Stimulated activated CD8-positive, alpha-beta memory T cell treated with anti-CD3 and anti-CD28 coated beads, Interleukin-4, amount 100 ng/mL, for 24 hours (primary cell): Measurements from ENCODE around the gene COL27A1.

ENCODE experiments used
- DNase-seq: peaks from one replicate; pipeline ENCODE4 v3.0.0-alpha.2; 2020; ENCODE audit warnings: low read depth

Gene COL27A1

DNA sequence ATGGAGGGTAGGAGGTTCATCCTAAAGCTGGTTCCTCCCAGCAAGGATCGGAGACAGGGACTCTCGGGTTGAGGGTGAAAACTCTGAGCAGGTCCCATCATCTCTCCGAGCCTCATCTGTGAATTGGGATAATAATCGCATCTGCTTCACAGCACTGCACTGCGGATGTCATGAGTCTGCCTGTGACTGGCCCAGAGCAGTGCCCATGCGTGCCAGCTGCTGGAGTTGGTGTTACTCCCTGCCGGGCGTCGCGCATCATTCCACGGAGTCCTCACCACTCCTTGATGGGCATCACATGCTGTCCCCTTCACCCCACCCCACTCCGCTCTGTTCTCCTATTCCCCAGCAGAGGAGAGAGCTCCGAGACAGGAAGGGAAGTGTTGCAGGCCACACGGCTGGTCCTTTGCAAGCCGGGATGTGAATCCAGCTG is 132.4 kb downstream of the COL27A1 start:
- no peak for DNase-seq

DNA sequence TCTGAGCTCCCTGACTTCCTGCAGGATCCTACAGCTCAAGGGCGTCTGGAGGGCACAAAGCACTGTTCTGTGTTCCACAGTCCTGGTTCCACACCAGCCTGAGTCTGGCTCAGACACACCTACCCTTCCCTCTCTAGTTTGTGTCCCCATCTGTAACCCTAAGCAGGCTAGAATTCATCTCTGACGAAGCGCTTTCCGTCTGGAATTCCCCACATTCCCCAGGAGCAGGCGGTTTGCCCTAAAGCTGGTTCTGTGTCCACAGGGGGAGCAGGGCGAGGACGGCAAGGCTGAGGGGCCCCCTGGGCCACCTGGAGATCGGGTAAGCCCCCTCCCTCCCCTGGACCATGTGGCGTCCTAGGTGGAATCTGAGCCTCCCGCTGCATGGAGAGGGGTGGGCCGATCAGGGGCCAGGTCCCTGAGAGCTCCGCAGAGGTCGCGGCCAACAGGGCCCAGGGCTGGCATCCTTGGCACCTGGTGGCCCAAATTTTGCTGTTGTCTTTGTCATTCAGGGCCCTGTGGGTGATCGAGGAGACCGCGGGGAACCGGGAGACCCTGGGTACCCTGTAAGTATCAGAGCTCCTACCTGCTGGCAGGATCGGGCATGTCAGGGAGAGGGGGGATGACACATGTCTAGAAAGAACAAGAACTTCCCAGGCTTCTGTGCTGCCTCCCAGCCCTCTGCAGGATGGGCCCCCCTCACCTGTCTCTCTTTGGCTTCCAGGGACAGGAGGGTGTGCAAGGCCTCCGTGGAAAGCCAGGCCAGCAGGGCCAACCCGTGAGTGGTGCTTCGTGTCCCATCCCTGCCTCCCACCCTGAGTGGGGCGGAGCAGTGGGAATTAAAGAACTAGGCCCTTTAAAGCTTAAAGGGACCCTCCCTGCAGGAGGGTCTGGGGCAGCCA is 133.1 kb downstream of the COL27A1 start:
- no peak for DNase-seq

DNA sequence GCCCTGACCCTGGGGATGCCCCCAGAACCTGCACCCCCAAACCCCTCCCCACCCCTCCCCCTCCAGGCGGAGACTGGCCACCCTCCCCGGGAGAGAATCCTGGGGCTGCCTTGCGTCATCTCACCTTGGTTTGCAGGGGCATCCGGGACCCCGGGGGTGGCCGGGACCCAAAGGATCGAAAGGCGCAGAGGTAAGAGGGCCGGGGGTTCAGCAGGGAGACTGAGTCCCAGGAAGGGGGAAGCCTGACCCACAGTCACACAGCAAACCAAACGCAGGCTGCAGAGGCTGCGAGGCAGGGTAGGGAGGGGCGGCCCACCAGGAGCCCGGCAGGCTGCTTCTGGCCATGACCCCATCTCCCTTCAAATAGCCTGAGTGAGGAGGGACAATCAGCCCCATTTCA is 133.8 kb downstream of the COL27A1 start:
- DNase-seq = no peak

DNA sequence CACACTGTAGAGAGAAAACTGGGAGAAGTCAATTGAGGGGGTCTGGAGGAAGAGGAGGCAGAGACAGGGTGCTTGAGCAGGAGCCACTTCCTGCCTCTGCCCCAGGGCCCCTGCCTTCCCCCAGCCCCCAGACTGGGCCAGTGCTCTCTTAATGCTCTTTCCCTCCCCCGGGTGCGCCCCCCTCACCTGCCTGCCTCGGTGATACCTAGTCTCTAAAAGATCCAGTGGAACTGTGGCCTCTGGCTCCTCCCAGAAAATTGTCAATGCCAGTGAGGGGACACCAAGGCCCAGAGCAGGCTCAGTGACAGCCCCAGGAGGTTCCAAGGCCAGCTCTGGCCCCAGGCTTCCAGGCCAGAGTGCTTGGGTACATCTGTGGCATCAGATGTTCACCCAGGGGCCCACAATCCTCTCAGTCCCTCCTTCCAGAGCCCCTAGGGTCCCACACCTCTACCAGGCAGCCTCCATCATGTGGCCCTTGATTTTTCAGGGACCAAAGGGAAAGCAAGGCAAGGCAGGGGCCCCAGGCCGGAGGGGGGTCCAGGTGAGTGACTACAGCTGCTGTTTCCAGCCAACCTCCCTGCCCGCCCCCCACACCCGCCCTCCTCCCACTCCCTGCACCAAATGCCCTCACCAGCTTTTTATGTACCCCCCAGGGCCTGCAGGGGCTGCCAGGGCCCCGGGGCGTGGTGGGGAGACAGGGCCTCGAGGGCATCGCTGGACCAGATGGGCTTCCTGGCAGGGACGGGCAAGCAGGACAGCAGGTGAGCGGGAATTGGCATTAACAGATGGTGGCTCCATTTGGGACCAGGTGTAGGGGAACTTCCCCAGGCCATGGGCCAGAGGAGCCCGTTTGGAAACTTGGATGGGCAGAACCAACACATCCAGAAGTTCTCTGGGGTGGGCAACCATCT is 134.5 kb downstream of the COL27A1 start:
- no peak for DNase-seq

DNA sequence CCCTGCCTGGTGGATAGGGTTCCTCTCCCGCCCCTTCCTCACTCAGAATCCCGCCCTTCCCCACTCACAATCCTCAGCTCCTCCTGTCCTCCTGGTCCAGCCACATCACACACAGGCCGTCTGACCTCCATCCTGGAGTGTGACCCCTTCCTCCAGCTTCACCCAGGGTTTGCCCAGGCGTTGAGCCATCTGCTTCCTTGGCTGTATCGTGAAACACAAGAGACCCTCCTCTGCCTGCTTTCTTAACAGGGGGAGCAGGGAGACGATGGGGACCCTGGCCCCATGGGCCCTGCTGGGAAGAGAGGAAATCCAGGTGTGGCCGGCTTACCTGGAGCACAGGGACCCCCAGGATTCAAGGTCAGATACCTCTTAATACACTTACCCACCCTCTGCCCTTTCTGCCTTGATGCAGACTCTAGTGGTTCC is 135.2 kb downstream of the COL27A1 start:
- no peak for DNase-seq

DNA sequence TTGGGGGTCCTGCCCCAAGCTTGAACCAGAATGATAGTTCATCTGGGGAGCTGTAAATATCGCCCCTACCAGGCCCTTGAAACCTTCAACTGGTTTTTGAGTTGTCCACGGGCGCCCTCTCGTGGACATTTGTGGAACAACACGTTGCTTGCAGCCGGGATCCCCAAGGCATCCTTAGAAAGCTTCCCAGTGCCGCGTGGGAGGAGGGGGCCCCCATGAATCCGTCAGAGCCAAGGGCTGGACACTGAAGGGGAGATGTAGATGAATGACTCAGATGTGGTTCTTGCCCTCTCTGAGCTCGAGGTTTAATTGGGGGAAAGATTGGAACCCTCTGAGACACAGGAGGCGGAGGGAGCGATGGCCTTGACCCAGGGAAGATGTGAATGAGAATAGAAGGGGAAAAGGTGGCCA is 135.7 kb downstream of the COL27A1 start:
- DNase-seq = peak; percentile 50

DNA sequence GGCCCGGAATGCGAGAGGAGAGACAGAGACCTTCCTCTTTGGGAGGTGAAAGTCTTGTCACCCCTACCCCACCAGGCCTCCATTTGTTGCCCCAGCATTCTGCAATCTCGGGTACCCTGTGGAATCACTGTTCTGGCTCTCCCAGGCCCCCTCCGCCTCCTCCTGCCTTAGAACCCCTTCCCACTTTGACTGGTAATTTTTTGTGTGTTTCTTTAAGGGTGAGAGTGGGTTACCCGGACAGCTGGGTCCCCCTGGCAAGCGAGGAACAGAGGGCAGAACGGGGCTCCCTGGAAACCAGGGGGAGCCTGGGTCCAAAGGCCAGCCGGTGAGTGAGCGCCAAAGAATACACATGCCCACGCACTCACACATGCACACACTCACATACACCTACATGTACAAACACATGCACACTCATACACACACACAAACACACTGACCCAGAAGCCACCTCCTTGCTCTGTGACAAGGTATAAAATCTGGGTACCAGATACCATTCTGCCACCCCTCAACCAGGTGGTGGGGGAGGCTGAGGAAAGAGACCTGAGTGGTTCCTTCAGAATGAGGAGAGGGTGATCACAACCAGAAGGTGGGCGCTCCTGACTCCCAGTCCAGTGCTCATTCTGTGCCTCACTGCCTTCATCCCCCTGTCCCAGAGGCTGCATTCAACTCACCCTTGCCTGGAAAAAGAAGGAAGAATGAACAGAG is 136.7 kb downstream of the COL27A1 start:
- no peak for DNase-seq

DNA sequence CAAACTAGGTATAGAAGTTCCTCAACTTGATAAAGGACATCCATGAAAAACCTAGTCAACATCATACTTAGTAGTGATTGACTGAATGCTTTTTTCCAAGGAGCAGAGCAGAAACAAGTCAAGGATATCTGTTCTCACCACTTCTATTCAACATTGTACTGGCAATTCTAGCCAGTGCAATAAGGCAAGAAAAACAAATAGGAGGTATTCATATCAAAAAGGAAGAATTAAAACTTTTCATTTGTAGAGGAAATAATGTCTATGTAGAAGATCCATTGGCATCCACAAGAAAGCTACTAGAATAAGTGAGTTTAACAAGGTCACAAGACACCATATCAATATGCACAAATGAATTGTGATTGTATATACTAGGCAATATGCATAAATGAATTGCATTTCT is 139.3 kb downstream of the COL27A1 start:
- no peak for DNase-seq

DNA sequence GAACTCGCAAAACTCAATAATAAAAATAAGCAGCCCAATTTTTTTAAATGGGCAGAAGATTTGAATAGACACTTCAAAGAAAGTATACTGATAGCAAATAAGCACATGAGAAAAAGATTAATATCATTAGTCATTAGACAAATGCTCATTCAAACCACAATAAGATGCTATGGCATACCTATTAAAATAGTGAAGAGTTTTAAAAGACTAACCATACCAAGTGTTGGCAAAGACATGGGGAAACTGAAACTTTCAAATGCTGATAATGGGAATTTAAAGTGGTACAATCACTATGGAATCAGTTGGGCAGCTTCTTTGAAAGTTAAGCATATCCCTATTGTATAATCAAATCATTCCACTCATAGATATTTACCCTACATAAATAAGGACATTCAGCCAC is 141.0 kb downstream of the COL27A1 start:
- DNase-seq = no peak

DNA sequence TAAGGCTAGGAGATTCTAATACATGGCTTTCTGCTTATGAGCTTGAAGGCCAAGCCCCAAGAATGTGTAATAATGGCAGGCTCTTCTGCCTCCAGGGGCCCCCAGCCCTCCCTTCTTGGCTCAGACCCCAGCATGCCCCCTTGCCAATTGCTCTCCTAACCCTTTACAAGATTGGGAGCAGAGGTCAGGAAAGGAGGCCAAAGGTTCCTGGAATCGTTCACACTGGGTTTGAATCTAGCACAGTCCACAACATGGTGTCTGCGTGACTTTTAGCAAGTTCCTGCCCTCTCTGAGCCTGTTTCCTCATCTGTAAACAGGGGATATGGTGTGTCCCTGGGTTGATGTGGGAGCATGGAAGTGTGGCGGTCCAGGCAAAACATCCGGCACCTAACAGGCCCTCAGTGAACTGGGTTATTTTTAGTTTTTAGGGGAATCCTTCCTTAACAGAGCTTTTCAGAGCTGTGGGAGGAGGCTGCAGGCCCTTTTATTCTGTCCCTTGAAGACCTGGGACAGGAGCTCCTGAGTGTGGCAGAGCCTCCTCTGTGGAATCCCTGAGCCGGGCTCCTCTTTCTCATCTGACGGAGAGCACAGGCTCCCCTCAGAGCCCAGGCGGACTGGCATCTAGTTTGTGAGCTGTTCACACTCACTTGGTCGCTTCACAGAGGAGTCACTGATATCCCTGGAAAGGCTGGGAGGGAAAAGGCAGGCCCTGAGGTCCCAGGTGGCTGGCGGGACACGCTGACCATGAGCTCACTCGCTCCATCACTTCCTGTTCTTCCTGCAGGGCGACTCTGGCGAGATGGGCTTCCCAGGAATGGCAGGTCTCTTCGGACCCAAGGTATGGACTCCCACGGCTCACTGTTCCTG is 144.2 kb downstream of the COL27A1 start:
- no peak for DNase-seq

DNA sequence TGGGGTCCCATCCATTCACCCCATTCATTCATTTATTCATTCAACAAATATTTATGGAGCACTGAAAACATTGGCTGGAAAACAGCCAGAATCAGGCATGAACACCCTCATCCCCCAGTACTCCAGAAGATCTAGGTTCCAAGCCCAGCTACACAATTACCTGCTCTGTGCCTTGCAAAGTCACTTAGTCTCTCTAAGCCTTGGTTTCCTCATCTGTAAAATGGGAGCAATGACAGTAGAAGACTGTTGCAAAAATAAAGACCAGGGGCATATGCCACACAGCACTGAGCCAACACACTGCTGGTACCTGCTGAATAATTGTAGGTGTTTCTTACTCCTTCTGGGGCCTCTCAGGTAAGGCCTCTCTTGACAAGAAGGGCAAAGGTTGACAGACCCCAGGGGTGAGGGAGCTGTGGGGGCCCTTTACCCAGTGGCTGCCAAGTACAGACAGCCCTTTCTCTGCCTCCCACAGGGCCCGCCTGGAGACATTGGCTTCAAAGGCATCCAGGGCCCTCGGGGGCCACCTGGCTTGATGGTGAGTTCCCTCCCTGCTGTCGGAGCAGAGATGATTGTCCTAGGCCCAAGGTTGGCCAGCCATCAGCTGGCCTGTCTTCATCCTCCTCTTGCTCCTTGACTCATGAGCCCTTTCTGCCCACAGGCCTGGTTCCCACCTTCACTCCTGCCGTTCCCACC is 145.0 kb downstream of the COL27A1 start:
- DNase-seq = no peak

DNA sequence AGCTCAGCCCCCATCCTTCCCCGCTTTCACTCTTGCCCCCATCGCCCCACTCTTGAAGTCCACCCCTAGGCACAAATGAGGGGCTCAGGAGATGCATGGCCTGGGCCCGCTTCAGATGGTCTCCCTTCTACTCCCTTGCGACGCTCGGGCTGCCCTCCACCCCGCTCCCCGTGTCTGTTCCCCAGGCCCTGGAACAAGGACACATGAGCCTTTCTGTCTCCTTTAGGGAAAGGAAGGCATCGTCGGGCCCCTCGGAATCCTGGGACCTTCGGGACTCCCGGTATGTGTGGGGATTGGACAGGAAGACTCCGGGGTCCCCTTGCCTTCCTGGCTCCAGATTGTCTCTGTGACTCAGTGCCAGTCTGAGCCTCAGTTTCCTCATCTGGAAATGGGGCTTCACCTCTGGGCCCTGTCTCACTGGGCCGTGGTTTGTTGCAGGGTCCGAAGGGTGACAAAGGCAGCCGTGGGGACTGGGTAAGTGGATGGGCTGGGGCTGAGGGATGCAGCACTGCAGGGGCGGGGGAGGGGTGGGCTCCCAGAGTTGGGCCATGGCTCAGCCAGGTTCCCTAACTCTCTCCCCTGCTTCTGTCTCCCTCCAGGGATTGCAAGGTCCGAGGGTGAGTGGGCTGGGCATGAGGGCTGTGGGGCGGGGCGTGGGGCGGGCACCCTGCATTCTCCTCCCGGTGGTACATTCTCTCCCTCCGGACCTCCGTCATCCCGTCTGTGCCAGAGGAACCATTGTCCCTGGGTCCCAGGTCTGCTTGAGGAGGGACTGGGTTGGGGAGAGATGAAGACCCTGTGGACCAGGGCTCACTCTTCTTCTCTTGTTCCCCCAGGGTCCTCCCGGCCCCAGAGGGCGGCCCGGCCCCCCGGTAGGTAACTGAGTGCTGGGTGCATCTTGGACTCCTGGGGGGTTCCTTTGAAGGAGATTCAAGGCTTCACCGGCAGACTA is 145.8 kb downstream of the COL27A1 start:
- no peak for DNase-seq

DNA sequence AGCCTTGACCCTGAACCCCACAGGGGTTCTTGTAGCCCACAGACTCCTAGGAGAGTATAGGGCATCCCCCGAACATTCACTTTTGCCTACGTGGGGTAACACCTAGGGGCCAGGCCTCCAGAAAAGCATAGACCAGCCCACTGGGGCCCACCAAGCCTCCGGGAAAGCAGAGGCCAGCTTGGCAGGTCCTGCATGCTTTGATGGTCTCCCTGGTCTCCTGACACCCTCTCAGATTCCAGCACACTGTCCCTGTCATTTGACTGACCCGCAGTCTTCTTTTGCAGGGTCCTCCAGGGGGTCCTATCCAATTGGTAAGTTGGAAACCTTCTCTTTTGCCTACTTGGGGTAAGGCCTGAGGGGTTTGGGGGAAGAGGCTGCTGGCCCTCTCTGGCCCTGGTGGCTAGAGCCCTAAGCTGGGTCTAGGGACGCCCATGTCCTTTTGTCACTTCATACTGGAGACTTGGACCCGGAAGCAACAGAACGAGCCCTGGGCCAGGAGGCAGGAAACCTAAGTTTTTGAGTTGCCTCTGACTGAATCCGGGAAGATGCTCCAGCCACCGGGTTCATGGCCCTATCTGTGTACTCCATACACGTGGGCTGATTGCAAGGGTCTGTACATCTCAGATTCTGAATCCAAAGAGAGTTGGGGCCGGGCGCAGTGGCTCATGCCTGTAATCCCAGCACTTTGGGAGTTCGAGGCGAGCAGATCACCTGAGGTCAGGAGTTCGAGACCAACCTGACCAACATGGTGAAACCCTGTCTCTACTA is 146.6 kb downstream of the COL27A1 start:
- no peak for DNase-seq

DNA sequence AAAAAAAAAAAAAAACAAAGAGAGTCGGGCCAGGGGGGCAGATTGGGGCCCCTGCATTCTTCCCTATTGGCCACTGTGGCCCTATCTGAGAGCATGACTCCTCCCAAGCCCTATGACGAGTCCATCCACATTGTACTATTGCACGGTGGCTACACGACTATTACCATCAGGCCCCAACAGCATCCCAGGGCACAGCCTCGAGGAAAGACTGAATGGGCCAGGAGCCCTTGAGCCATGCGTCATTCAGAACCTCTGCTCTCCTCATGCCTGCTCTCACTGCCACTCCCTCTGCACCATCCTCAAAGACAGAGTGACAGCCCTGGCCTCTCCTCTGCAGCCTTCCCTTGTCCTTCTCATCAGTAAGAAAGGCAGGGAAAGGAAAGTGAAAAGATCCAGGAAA is 147.4 kb downstream of the COL27A1 start:
- DNase-seq = no peak

DNA sequence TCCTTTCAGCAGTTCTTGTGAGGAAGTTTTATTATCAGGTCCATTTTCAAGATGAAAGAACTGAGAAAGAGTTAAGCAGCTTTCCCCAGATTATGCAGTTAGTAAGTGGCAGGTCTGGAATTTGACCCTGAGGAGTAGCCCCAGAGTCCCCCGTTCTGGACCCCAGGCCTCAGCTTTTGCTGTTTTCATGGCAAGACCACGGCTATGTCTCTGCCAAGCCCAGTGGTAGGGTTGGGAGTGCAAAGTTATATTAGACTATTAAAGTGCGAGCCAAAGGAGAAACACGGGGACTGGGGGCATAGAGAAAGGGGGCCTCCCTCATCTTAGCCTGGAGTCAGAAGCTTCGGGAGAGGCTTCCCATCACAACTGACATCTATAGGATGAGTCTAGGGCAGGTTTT is 148.2 kb downstream of the COL27A1 start:
- DNase-seq = no peak

DNA sequence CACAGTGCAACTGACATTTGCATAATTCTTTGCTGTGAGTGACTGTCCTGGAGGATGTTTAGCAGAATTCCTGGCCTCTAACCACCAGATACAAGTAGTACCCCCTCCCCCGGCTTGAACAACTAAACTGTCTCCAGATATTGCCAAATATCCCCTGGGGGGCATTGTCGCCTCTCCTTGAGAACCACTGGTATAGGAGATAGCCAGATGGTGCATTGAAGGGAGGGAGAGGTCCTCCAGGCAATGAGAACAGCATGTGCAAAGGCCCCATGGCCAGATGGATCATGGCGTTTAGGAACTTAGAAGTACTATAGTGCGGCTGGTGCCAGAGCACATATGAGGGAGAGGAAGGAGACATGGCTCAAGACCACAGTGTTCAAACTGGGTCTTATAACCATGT is 148.6 kb downstream of the COL27A1 start:
- no peak for DNase-seq

DNA sequence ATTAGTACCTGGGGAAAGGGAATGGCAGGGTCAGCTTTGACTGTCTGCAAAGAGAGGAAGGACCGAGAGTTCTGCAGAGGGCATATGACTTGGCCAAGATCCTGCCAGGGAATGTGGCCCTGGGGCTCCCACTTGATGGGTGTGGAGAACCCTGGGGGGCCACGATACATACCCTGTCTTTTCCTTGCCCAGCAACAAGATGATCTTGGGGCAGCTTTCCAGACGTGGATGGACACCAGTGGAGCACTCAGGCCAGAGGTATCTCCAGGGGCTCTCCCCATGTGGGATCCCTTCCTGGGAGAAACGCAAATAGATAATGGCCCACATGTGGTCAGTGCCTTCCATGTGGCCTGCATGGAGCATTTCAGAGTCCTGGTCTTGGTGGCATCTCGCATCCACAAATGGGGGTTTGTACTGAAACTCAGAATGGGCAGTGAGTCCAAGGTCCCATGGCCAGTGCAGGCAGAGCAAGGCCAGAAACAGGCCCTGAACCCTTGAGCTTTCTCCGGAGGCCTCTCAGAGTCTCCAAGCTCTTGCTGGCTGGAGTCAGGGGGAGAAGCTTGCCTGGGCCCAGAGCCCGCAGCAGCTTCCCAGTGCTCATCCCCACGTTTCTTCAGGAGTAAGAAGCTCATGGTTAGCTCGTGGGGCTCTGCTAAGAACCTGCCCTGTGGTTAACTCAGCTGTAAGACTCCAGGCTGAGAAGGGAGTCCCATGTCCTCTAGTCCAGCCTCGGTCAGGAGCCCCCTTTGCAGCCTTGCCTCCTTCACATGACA is 149.3 kb downstream of the COL27A1 start:
- DNase-seq = no peak

DNA sequence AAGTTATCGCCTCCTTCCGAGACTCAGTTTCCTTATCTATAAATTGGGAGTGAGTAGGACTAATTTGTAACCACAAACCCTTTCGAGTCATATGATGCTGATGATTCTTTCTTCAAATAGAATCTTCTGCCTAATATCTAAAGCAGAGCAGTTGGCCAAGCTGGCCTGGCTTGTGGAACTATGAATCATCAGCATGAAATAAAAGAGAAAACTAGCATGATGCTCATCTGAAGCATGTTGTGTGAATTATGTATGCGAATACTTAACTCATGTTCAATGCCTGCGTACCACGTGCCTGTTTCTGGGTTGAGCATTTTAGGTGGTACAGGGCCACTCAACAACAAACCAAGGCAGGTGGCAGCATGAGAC is 152.5 kb downstream of the COL27A1 start:
- no peak for DNase-seq
